HepG2 (cell line): ENCODE measurements around the gene PDIA6. TPM values are rescaled to one million over a fixed set of nuclear protein-coding genes. Genes with fewer than 3 reads are reported as not detected.

Source experiments
- ATAC-seq: fragments of 200-7000 bp; cut with Tn5 transposase; 3 replicates; pipeline ENCODE4 v1.9.1; 2020; ENCODE audit warnings: mild to moderate bottlenecking, moderate library complexity
- BruUV-seq: library from RNA; stranded (reverse); fragments of 400-500 nt; replicated peaks from 2 replicates; lab custom pipeline; 2021; lab: Mats Ljungman, UMichigan
- CTCF ChIA-PET: fragments of 300-600 bp; formaldehyde crosslinking; extraction: SDS; loops from one replicate; lab custom pipeline; 2021; ENCODE audit warnings: low total read pairs, inconsistent platforms, low intra/inter-chr PET ratio; lab: Yijun Ruan, JAX
- POLR2A ChIA-PET: fragments of 350-600 bp; sonication (Branson Sonifier 250); formaldehyde crosslinking; loops from one replicate; lab custom pipeline; 2020; ENCODE audit warnings: antibody characterized with exemption, inconsistent platforms; lab: Yijun Ruan, JAX
- DNase-seq: peaks from one replicate; pipeline ENCODE4 v3.0.0-alpha.2; 2015; ENCODE audit warnings: low spot score
- FAIRE-seq: peaks from 3 replicates; lab custom pipeline; 2011; peaks lifted over from hg19 to GRCh38; lab: Jason Lieb, UNC
- H2AFZ ChIP-seq: one replicate; pipeline ENCODE4 v1.6.1; 2011; ENCODE audit warnings: low read length, inconsistent platforms
- H3K27ac ChIP-seq: fragments of 300-600 bp; 3 replicates; pipeline ENCODE4 v1.8.0; 2011; ENCODE audit warnings: mixed run types, mild to moderate bottlenecking, mixed read lengths, low read length, inconsistent platforms; ENCODE audit not compliant: insufficient read depth; ENCODE audit errors: extremely low read length
- H3K27me3 ChIP-seq, 2 experiments: fragments of 200-600 bp in 1 of 2; 2 replicates in 1 of 2; 3 replicates in 1 of 2; pipeline versions ENCODE4 v1.6.0 to v1.8.0; 2011; ENCODE audit warnings: low read length in 2 of 2, mild to moderate bottlenecking in 2 of 2, moderate library complexity in 2 of 2, inconsistent platforms in 1 of 2; ENCODE audit not compliant: insufficient read depth in 2 of 2, control insufficient read depth in 1 of 2
- H3K36me3 ChIP-seq, 2 experiments: fragments of 200-600 bp in 1 of 2; replicated peaks in 1 of 2; 2 replicates in 1 of 2; 3 replicates in 1 of 2; pipeline versions ENCODE4 v1.5.1 to v1.8.0; 2011; ENCODE audit warnings: low read length in 2 of 2, inconsistent platforms in 1 of 2; ENCODE audit not compliant: insufficient read depth in 2 of 2, control insufficient read depth in 1 of 2
- H3K4me1 ChIP-seq: 2 replicates; pipeline ENCODE4 v1.5.1; 2012; ENCODE audit warnings: low read length, inconsistent platforms; ENCODE audit not compliant: insufficient read depth
- H3K4me2 ChIP-seq: 2 replicates; pipeline ENCODE4 v1.6.0; 2011; ENCODE audit warnings: low read depth, low read length, inconsistent platforms
- H3K4me3 ChIP-seq, 3 experiments: fragments of 200-600 bp in 1 of 3; sonication (generic), shearing (Covaris generic) in 1 of 3; replicated peaks in 1 of 3; 2 replicates each; pipeline ENCODE4 v1.5.1; 2011 to 2016; ENCODE audit warnings: low read length in 3 of 3, inconsistent platforms in 2 of 3, low read depth in 2 of 3, mild to moderate bottlenecking in 2 of 3, control low read depth in 1 of 3, mixed read lengths in 1 of 3; ENCODE audit not compliant: insufficient read depth in 1 of 3
- H3K79me2 ChIP-seq: one replicate; pipeline ENCODE4 v1.6.1; 2011; ENCODE audit warnings: low read length, inconsistent platforms; ENCODE audit not compliant: insufficient read depth
- H3K9ac ChIP-seq: 2 replicates; pipeline ENCODE4 v1.6.0; 2011; ENCODE audit warnings: mild to moderate bottlenecking, low read depth, low read length, inconsistent platforms; ENCODE audit not compliant: insufficient read depth
- H3K9me3 ChIP-seq: 2 replicates; pipeline ENCODE4 v1.5.1; 2012; ENCODE audit warnings: mild to moderate bottlenecking, low read length
- H4K20me1 ChIP-seq: 2 replicates; pipeline ENCODE4 v1.6.0; 2011; ENCODE audit warnings: inconsistent platforms, mild to moderate bottlenecking, low read length, moderate library complexity; ENCODE audit not compliant: insufficient read depth
- FOXM1 ChIP-seq: sonication (generic); formaldehyde crosslinking; IDR thresholded peaks from 2 replicates; pipeline ENCODE4 v1.5.0; 2020; ENCODE audit warnings: missing genetic modification reagents
- GLI4 ChIP-seq: sonication (generic); formaldehyde crosslinking; IDR thresholded peaks from 2 replicates; pipeline ENCODE4 v1.5.1; 2020; ENCODE audit warnings: missing genetic modification reagents, mild to moderate bottlenecking, moderate library complexity, borderline replicate concordance
- HOXA3 ChIP-seq: sonication (generic); formaldehyde crosslinking; IDR thresholded peaks from 2 replicates; pipeline ENCODE4 v1.5.0; 2020; ENCODE audit warnings: missing genetic modification reagents
- SAP130 ChIP-seq: IDR thresholded peaks from 2 replicates; pipeline ENCODE4 v1.6.1; 2016; ENCODE audit warnings: low read depth
- SNAPC2 ChIP-seq: sonication (generic); formaldehyde crosslinking; IDR thresholded peaks from 2 replicates; pipeline ENCODE4 v1.8.1; 2022; ENCODE audit warnings: mild to moderate bottlenecking, missing genetic modification reagents
- THYN1 ChIP-seq: sonication (generic); formaldehyde crosslinking; IDR thresholded peaks from 2 replicates; pipeline ENCODE4 v1.8.1; 2023; ENCODE audit warnings: low read depth, mild to moderate bottlenecking, moderate library complexity, missing genetic modification reagents, borderline replicate concordance
- ZNF24 ChIP-seq: fragments of 450-650 bp; IDR thresholded peaks from 2 replicates; pipeline ENCODE4 v1.6.1; 2017; ENCODE audit warnings: antibody characterized with exemption, mild to moderate bottlenecking
- ZNF282 ChIP-seq: fragments of 450-650 bp; IDR thresholded peaks from 2 replicates; pipeline ENCODE4 v1.6.1; 2018; ENCODE audit not compliant: partially characterized antibody
- ZNF766 ChIP-seq: sonication (generic); formaldehyde crosslinking; IDR thresholded peaks from 2 replicates; pipeline ENCODE4 v1.5.0; 2020; ENCODE audit warnings: missing genetic modification reagents, borderline replicate concordance
- WGBS: methylation state at CpG from one replicate; pipeline ENCODE4 v1.1.6; 2017; ENCODE audit warnings: low lambda C conversion rate; 5-methylcytosine and 5-hydroxymethylcytosine counted together
- in situ Hi-C: cut with HindIII; loops from 2 replicates; pipeline ENCODE4 v1.10.0; 2017; ENCODE audit warnings: low pct_unique_long_range_greater_than_20kb; ENCODE audit not compliant: extremely low pct_ligation_motif_present
- intact Hi-C: fragments of 100-400 bp; cut with micrococcal nuclease; formaldehyde crosslinking; loops from one replicate; pipeline ENCODE4 v1.10.0; 2022; ENCODE audit not compliant: unreplicated experiment
- polyA plus RNA-seq, 8 experiments: library from polyadenylated mRNA; depleted of rRNA in 3 of 8; stranded (reverse) in 7 of 8; unstranded in 1 of 8; fragments of >200 nt; fragmentation: Illumina TruSeq in 4 of 8; extraction: Trizol in 4 of 8; gene quantifications; 2 replicates each; pipeline versions ENCODE4 v1.2.1 to v1.2.3, GENCODE V29; 2011 to 2016; ENCODE audit warnings: low read depth in 4 of 8, missing spikeins in 1 of 8, mixed read lengths in 1 of 8; ENCODE audit not compliant: insufficient read depth in 1 of 8
- total RNA-seq, 5 experiments: library from RNA; depleted of rRNA; stranded (reverse); fragments of >200 nt; fragmentation: Illumina TruSeq; extraction: Trizol; gene quantifications; 2 replicates each; pipeline ENCODE4 v1.2.3, GENCODE V29; 2016; ENCODE audit warnings: low read depth in 1 of 5
- TF ChIP-seq, protein P1 (sequence below): sonication (generic); formaldehyde crosslinking; conservative IDR thresholded peaks from 2 replicates; pipeline ENCODE4 v1.4.0; 2020; ENCODE audit warnings: missing genetic modification reagents
- TF ChIP-seq, protein P2 (sequence below): sonication (generic); formaldehyde crosslinking; IDR thresholded peaks from 2 replicates; pipeline ENCODE4 v1.9.0; 2022; ENCODE audit warnings: low read depth, missing genetic modification reagents
- TF ChIP-seq, protein P3 (sequence below): sonication (generic); formaldehyde crosslinking; IDR thresholded peaks from 2 replicates; pipeline ENCODE4 v1.5.0; 2020; ENCODE audit warnings: missing genetic modification reagents

The PDIA6 gene
- total and polyA plus RNA-seq, 2 of the 13 experiments (the other 11 are each of a cell fraction or from before 2014, with no cell fraction given) = 586 to 642 TPM

DNA sequence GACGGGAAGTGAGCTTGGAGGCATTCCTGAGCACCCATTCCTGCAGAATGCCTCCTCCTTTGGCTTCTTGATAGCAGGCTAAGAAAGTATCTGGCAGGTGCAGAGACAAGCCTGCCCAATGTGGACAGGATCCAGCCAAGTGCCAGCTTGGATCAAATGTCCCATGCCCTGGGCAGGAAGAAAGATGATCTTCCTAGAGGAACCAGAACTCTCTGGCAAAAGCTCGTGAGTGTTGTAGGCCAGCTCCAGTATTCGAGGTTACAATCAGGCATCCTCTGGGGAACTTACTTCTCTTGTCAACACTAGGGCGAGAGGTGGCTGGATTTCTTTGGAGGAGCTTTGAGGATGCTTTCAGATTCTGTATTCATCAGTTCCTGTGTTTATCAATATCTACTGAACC, 29.9 kb upstream of the PDIA6 start:
- CTCF ChIA-PET = no interaction called here
- no TSS peak for BruUV-seq

More for the DNA sequence above, 29.9 kb upstream of the PDIA6 start:
- in situ Hi-C loops = no loop called here
- Histone ChIP-seq H3K27ac (no peak overlapping the region), H2AFZ (no peak overlapping the region), H3K9me3 (peaks cover 14% of the 10 kb centered on the region), H3K27me3 (peaks cover 0 to 19% of the 10 kb centered on the region in 2 experiments; a peak in 3 of 5 replicates), H3K4me3 (no peak overlapping the region), H3K79me2 (no peaks in the 10 kb centered on the region), H3K4me2 (no peak overlapping the region), H3K4me1 (peaks cover 23% of the 10 kb centered on the region), H3K36me3 (no peaks in the 10 kb centered on the region), H3K9ac (no peak overlapping the region), H4K20me1 (no peaks in the 10 kb centered on the region)
- DNase-seq = no peak
- ATAC-seq = no peak
- POLR2A ChIA-PET = no interaction called here
- WGBS = 7% methylated on average over 4 of the region's 4 CpGs
- intact Hi-C loops = no loop called here
- TF ChIP-seq THYN1 (CRISPR knock-in tag) (no peak), FOXM1 (CRISPR knock-in tag) (no peak), GLI4 (CRISPR knock-in tag) (no peak), ZNF766 (no peak), SAP130 (no peak), HOXA3 (CRISPR knock-in tag) (no peak), ZNF282 (no peak), ZNF24 (no peak), SNAPC2 (CRISPR knock-in tag) (no peak)
- TF ChIP-seq, protein P1, sequence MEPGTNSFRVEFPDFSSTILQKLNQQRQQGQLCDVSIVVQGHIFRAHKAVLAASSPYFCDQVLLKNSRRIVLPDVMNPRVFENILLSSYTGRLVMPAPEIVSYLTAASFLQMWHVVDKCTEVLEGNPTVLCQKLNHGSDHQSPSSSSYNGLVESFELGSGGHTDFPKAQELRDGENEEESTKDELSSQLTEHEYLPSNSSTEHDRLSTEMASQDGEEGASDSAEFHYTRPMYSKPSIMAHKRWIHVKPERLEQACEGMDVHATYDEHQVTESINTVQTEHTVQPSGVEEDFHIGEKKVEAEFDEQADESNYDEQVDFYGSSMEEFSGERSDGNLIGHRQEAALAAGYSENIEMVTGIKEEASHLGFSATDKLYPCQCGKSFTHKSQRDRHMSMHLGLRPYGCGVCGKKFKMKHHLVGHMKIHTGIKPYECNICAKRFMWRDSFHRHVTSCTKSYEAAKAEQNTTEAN = no peak
- TF ChIP-seq, protein P2, sequence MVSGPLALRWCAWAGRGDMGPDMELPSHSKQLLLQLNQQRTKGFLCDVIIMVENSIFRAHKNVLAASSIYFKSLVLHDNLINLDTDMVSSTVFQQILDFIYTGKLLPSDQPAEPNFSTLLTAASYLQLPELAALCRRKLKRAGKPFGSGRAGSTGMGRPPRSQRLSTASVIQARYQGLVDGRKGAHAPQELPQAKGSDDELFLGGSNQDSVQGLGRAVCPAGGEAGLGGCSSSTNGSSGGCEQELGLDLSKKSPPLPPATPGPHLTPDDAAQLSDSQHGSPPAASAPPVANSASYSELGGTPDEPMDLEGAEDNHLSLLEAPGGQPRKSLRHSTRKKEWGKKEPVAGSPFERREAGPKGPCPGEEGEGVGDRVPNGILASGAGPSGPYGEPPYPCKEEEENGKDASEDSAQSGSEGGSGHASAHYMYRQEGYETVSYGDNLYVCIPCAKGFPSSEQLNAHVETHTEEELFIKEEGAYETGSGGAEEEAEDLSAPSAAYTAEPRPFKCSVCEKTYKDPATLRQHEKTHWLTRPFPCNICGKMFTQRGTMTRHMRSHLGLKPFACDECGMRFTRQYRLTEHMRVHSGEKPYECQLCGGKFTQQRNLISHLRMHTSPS (CRISPR knock-in tag) = no peak
- TF ChIP-seq, protein P3, sequence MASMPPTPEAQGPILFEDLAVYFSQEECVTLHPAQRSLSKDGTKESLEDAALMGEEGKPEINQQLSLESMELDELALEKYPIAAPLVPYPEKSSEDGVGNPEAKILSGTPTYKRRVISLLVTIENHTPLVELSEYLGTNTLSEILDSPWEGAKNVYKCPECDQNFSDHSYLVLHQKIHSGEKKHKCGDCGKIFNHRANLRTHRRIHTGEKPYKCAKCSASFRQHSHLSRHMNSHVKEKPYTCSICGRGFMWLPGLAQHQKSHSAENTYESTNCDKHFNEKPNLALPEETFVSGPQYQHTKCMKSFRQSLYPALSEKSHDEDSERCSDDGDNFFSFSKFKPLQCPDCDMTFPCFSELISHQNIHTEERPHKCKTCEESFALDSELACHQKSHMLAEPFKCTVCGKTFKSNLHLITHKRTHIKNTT (CRISPR knock-in tag) = no peak
- FAIRE-seq = no peak
